CD8-positive, alpha-beta memory T cell (primary cell): ENCODE measurements around the gene HNRNPC. TPM values are rescaled to one million over a fixed set of nuclear protein-coding genes. Genes with fewer than 3 reads are reported as not detected.

Experiments
- CTCF ChIA-PET: fragments of 350-600 bp; sonication (Branson Sonifier 250); formaldehyde crosslinking; loops from one replicate; lab custom pipeline; 2021; ENCODE audit warnings: antibody characterized with exemption; lab: Charles Lee
- POLR2A ChIA-PET: fragments of 350-600 bp; sonication (Branson Sonifier 250); formaldehyde crosslinking; loops from one replicate; lab custom pipeline; 2021; ENCODE audit warnings: antibody characterized with exemption; lab: Charles Lee
- DNase-seq, 5 donors: peaks; one replicate each; pipeline versions ENCODE4 v3.0.0 to v3.0.0-alpha.2; 2020 to 2022; ENCODE audit warnings: mixed read lengths in 1 of 5
- H3K27ac ChIP-seq: one replicate; pipeline ENCODE4 v1.7.0; 2013; ENCODE audit warnings: low read depth, mild to moderate bottlenecking, low read length, moderate library complexity
- H3K27me3 ChIP-seq: 2 replicates; pipeline ENCODE4 v1.7.0; 2013; ENCODE audit warnings: low read length, mild to moderate bottlenecking; ENCODE audit not compliant: insufficient read depth, poor library complexity, severe bottlenecking
- H3K36me3 ChIP-seq: 2 replicates; pipeline ENCODE4 v1.7.0; 2013; ENCODE audit warnings: mild to moderate bottlenecking, low read length, moderate library complexity; ENCODE audit not compliant: insufficient read depth
- H3K4me1 ChIP-seq: 2 replicates; pipeline ENCODE4 v1.7.0; 2013; ENCODE audit warnings: mild to moderate bottlenecking, low read length, moderate library complexity; ENCODE audit not compliant: insufficient read depth
- H3K4me3 ChIP-seq: 2 replicates; pipeline ENCODE4 v1.7.0; 2013; ENCODE audit warnings: mild to moderate bottlenecking, low read length
- H3K9me3 ChIP-seq: 2 replicates; pipeline ENCODE4 v1.7.0; 2013; ENCODE audit warnings: mild to moderate bottlenecking, low read length
- H3K27ac Mint-ChIP-seq, 8 donors: one replicate each; pipeline ENCODE4 v1.8.0; 2020 to 2021; ENCODE audit warnings: mixed read lengths in 8 of 8, mild to moderate bottlenecking in 6 of 8, inconsistent platforms in 3 of 8, moderate library complexity in 3 of 8
- H3K27me3 Mint-ChIP-seq, 2 donors: one replicate each; pipeline ENCODE4 v1.8.0; 2020 to 2021; ENCODE audit warnings: mixed read lengths in 2 of 2, mild to moderate bottlenecking in 1 of 2, moderate library complexity in 1 of 2
- H3K36me3 Mint-ChIP-seq, 3 donors: one replicate each; pipeline ENCODE4 v1.8.0; 2020 to 2021; ENCODE audit warnings: mixed read lengths in 3 of 3, inconsistent platforms in 1 of 3, mild to moderate bottlenecking in 1 of 3
- H3K4me1 Mint-ChIP-seq, 3 donors: one replicate each; pipeline ENCODE4 v1.8.0; 2020 to 2021; ENCODE audit warnings: mixed read lengths in 3 of 3, inconsistent platforms in 1 of 3, mild to moderate bottlenecking in 1 of 3
- H3K4me3 Mint-ChIP-seq, 7 donors: one replicate each; pipeline ENCODE4 v1.8.0; 2020 to 2021; ENCODE audit warnings: mixed read lengths in 7 of 7, mild to moderate bottlenecking in 6 of 7, moderate library complexity in 4 of 7, inconsistent platforms in 2 of 7
- H3K9me3 Mint-ChIP-seq, 5 donors: one replicate each; pipeline ENCODE4 v1.8.0; 2020 to 2022; ENCODE audit warnings: mixed read lengths in 5 of 5, mild to moderate bottlenecking in 3 of 5, moderate library complexity in 2 of 5, inconsistent platforms in 1 of 5
- polyA plus RNA-seq: library from polyadenylated mRNA; unstranded; fragments of 300-500 nt; fragmentation: Illumina TruSeq; gene quantifications from one replicate; pipeline ENCODE4 v1.2.3, GENCODE V29; 2021
- total RNA-seq, 2 experiments: library from RNA; stranded (reverse); gene quantifications; one replicate each; pipeline ENCODE4 v1.2.3, GENCODE V29; 2021

HNRNPC gene
- total and polyA plus RNA-seq, 3 experiments from 2014 or later = 700 to 1,180 (median 1,158) TPM

DNA sequence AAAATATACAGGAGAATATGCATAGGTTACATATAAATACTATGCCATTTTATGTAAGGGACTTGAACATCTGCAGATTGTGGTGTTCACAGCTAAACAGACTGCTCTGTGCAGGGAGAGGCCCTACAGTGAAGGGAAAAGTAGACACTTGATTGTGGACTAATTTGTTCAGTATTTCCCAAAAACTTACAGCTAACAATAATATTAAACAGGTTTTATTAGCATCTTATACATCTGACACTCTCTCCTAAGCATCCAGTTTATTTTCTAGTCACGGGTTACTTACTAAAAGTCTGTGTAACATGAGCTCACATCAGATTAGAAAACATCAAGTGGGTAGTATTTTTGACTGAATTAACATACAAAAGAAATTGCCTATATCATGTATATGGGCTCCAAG is 60.1 kb downstream of the HNRNPC start:
- no peak overlapping the region for H3K4me3 Mint-ChIP-seq
- Histone ChIP-seq H3K27me3 (no peaks in the 10 kb centered on the region), H3K4me1 (peaks cover 4% of the 10 kb centered on the region), H3K36me3 (peaks cover 46% of the 10 kb centered on the region), H3K9me3 (no peaks in the 10 kb centered on the region), H3K27ac (no peak overlapping the region), H3K4me3 (no peak overlapping the region)
- H3K27me3 Mint-ChIP-seq = no peaks in the 10 kb centered on the region
- H3K9me3 Mint-ChIP-seq = no peaks in the 10 kb centered on the region
- ChIA-PET POLR2A (no interaction called here), CTCF (interaction anchor here (0.6 to 1.6 kb wide), 3 partner anchors 14 to 84 kb away, joined by 3 to 4 read pairs (median 3); no protein-coding TSS in a partner anchor)
- peaks cover 38 to 59% (median 46%) of the 10 kb centered on the region in 3 donors for H3K4me1 Mint-ChIP-seq
- peak overlapping the region in 3 of 8 donors; percentile 21 to 60 (median 38) for H3K27ac Mint-ChIP-seq
- no peak for DNase-seq
- peaks cover 20 to 88% (median 46%) of the 10 kb centered on the region in 3 donors for H3K36me3 Mint-ChIP-seq

DNA sequence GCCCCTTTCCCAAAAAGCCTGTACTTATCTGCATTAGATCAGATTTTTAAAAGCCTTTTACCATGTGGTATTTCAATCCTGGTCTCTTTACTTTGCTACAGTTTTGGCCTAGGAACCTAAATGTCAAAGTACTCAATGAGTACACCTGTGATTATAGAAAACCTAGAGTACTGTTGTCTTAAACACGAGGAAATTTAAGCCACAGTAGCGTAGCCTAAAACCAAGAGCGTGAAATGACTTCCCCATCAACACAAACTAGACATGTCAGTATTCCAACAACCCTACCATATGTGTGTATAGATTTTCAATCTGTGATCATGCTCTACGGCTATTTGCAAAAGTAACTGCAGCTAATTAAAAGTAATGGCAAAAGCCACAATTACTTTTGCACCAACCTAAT is 60.7 kb downstream of the HNRNPC start:
- DNase-seq = no peak
- Mint-ChIP-seq H3K27me3 (no peaks in the 10 kb centered on the region), H3K4me3 (no peak overlapping the region), H3K27ac (peak overlapping the region in 1 of 8 donors; percentile 14), H3K36me3 (peaks cover 20 to 85% (median 45%) of the 10 kb centered on the region in 3 donors), H3K9me3 (no peaks in the 10 kb centered on the region), H3K4me1 (peaks cover 37 to 59% (median 46%) of the 10 kb centered on the region in 3 donors)
- ChIA-PET CTCF (interaction anchor here (0.6 to 1.6 kb wide), 3 partner anchors 15 to 83 kb away, joined by 3 to 4 read pairs (median 3); no protein-coding TSS in a partner anchor), POLR2A (no interaction called here)
- no peaks in the 10 kb centered on the region for H3K9me3 ChIP-seq
- H3K36me3 ChIP-seq = peaks cover 45% of the 10 kb centered on the region
- H3K27ac ChIP-seq = no peak overlapping the region
- no peak overlapping the region for H3K4me3 ChIP-seq
- H3K27me3 ChIP-seq = no peaks in the 10 kb centered on the region
- no peaks in the 10 kb centered on the region for H3K4me1 ChIP-seq

DNA sequence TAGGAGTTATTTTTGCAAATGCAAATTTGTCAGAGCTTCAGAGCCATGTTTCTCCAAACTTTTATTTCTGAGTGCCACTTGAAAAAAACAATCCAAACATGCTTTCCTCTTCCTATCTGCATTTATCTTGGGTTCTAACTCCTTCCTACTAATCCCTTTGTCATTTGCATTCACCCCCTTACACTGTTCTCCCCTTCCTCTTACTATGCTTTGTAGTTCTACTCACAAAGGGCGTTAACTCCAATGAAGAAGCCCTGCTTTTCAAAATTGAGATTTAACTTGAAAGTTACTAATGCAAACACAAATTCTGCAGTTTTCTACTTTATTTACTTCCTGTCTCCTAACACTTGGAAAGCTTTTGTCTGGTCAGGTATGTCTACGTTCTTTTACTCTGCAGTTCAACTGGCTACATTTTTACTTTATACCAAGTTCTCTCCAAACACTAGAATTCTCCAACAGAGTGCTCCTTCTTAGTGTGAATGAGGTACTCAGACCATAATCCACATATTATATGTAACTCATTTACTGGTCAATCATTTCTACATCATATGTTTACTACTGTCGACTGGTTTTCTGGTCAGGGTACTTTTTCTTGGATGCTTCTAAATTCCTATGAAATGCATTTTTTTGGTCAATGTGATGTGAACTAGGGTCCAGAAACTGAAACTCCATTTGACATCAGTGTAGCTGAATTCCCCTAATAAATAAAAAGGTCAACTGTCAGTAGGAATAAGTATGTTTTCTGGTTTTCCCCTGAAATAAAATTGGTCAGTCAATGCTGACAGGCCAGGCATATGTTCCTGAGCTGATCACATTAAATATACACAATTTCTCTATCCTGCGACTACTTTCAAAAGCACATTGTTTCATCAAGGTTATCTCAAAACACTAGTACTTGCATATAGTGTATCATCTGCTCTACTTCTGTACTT is 62.2 kb downstream of the HNRNPC start:
- peaks cover 42 to 56% (median 53%) of the 10 kb centered on the region in 3 donors for H3K4me1 Mint-ChIP-seq
- H3K4me3 Mint-ChIP-seq = no peak overlapping the region
- ChIA-PET CTCF (interaction anchor here (1.1 kb wide), 1 partner anchor 9 kb away, joined by 3 read pairs; no protein-coding TSS in a partner anchor), POLR2A (no interaction called here)
- H3K27ac ChIP-seq = no peak overlapping the region
- no peaks in the 10 kb centered on the region for H3K27me3 Mint-ChIP-seq
- H3K36me3 Mint-ChIP-seq = peaks cover 20 to 69% (median 38%) of the 10 kb centered on the region in 3 donors
- H3K36me3 ChIP-seq = peaks cover 36% of the 10 kb centered on the region
- H3K27ac Mint-ChIP-seq = peak overlapping the region in 5 of 8 donors; percentile 57 to 93 (median 69)
- DNase-seq = no peak
- no peaks in the 10 kb centered on the region for H3K4me1 ChIP-seq
- H3K9me3 ChIP-seq = no peaks in the 10 kb centered on the region
- no peaks in the 10 kb centered on the region for H3K27me3 ChIP-seq
- H3K4me3 ChIP-seq = no peak overlapping the region
- H3K9me3 Mint-ChIP-seq = no peaks in the 10 kb centered on the region

- Mint-ChIP-seq H3K36me3 (peaks cover 13 to 58% (median 27%) of the 10 kb centered on the region in 3 donors), H3K27ac (peak overlapping the region in 7 of 8 donors; percentile 11 to 93 (median 47)), H3K4me3 (no peak overlapping the region), H3K9me3 (no peaks in the 10 kb centered on the region), H3K4me1 (peaks cover 35 to 47% (median 45%) of the 10 kb centered on the region in 3 donors), H3K27me3 (no peaks in the 10 kb centered on the region)
- H3K4me3 ChIP-seq = no peak overlapping the region
- no peaks in the 10 kb centered on the region for H3K9me3 ChIP-seq
- H3K4me1 ChIP-seq = no peaks in the 10 kb centered on the region
- H3K27me3 ChIP-seq = no peaks in the 10 kb centered on the region
- H3K36me3 ChIP-seq = peaks cover 26% of the 10 kb centered on the region
- no peak for DNase-seq
- H3K27ac ChIP-seq = no peak overlapping the region
- ChIA-PET CTCF (no interaction called here), POLR2A (no interaction called here)
Measured at GRCh38 chr14:21205678-21206581, 63.3 kb downstream of the HNRNPC start.

- DNase-seq = no peak
- Histone ChIP-seq H3K36me3 (peaks cover 25% of the 10 kb centered on the region), H3K27me3 (no peaks in the 10 kb centered on the region), H3K9me3 (no peaks in the 10 kb centered on the region), H3K4me3 (no peak overlapping the region), H3K27ac (no peak overlapping the region), H3K4me1 (no peaks in the 10 kb centered on the region)
- H3K27me3 Mint-ChIP-seq = no peaks in the 10 kb centered on the region
- POLR2A ChIA-PET = no interaction called here
- H3K4me1 Mint-ChIP-seq = peaks cover 33 to 44% (median 42%) of the 10 kb centered on the region in 3 donors
- H3K27ac Mint-ChIP-seq = peak overlapping the region in 1 of 8 donors; percentile 75
- no peak overlapping the region for H3K4me3 Mint-ChIP-seq
- H3K36me3 Mint-ChIP-seq = peaks cover 13 to 53% (median 25%) of the 10 kb centered on the region in 3 donors
- CTCF ChIA-PET = no interaction called here
- no peaks in the 10 kb centered on the region for H3K9me3 Mint-ChIP-seq
Measured at GRCh38 chr14:21205026-21205677, 64.1 kb downstream of the HNRNPC start.

- peaks cover 29 to 37% (median 36%) of the 10 kb centered on the region in 3 donors for H3K4me1 Mint-ChIP-seq
- CTCF ChIA-PET = no interaction called here
- H3K27ac ChIP-seq = no peak overlapping the region
- no peak overlapping the region for H3K4me3 ChIP-seq
- H3K27ac Mint-ChIP-seq = peak overlapping the region in 5 of 8 donors; percentile 29 to 75 (median 48)
- H3K9me3 Mint-ChIP-seq = no peaks in the 10 kb centered on the region
- H3K4me3 Mint-ChIP-seq = peak overlapping the region in 1 of 7 donors; percentile 30
- H3K27me3 ChIP-seq = no peaks in the 10 kb centered on the region
- no peaks in the 10 kb centered on the region for H3K9me3 ChIP-seq
- DNase-seq = no peak
- peaks cover 17% of the 10 kb centered on the region for H3K36me3 ChIP-seq
- POLR2A ChIA-PET = no interaction called here
- H3K4me1 ChIP-seq = no peaks in the 10 kb centered on the region
- no peaks in the 10 kb centered on the region for H3K27me3 Mint-ChIP-seq
- peaks cover 7 to 45% (median 21%) of the 10 kb centered on the region in 3 donors for H3K36me3 Mint-ChIP-seq
Measured at GRCh38 chr14:21204167-21205025, 64.8 kb downstream of the HNRNPC start.
